Measurements from ENCODE around the gene LCP2.

DNA sequence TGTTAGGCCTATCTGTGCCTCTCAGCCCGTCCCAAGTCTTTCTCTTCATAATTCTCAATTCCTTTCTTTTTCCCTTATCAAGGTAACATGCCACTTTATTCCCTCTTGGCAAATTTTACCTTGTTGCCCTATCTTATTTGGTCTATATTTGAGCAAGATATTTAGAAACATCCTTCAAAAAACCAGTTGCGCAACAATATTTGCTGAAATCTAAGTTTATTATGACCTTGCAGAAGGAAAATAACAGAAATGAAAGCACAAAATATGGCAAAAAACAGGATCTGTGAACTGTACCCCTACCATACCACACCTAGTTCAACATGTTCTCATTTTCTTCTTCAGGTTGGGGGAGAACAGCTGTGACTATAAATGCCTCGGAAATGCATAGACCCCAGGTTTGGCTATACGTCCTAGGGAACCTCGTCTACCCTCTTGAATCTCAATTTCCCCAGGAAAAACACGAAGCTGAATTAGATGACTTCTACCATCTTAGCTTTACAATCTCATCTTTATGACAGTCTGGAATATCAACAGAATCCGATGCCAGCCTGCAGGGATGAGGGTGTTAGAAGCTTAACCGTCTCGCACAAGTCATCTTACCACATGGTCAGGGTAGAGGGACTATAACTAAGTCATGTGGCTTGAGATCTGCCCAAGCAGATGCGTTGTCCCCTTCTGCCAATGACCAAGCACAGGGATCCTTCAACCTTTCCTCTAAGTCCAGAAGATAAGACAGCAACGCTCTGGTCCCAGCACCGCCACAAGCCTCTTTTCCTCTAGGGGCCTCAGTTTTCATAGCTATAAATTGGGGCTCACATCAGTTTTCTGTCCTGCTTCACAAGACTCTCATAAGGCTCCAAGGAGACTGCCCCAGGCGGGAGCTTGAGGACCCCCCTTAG lies 1.3 kb downstream of the LCP2 start:
- TF ChIP-seq, protein P1, sequence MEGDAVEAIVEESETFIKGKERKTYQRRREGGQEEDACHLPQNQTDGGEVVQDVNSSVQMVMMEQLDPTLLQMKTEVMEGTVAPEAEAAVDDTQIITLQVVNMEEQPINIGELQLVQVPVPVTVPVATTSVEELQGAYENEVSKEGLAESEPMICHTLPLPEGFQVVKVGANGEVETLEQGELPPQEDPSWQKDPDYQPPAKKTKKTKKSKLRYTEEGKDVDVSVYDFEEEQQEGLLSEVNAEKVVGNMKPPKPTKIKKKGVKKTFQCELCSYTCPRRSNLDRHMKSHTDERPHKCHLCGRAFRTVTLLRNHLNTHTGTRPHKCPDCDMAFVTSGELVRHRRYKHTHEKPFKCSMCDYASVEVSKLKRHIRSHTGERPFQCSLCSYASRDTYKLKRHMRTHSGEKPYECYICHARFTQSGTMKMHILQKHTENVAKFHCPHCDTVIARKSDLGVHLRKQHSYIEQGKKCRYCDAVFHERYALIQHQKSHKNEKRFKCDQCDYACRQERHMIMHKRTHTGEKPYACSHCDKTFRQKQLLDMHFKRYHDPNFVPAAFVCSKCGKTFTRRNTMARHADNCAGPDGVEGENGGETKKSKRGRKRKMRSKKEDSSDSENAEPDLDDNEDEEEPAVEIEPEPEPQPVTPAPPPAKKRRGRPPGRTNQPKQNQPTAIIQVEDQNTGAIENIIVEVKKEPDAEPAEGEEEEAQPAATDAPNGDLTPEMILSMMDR (IDR thresholded peaks at IDR 0.05), result no peak
- TF ChIP-seq EZH2 (IDR thresholded peaks at IDR 0.05; ENCODE audit: borderline replicate concordance, insufficient read depth, low read depth, low read length, poor library complexity, severe bottlenecking), result no peak

Measured in B cell (primary cell).